WTC11 (cell line): ENCODE measurements around the gene RASAL2.

Experiments
- CREB1 ChIP-seq: sonication (generic); formaldehyde crosslinking; IDR thresholded peaks from 2 replicates; pipeline ENCODE4 v1.8.0; 2023; ENCODE audit warnings: mild to moderate bottlenecking, missing genetic modification reagents
- ELF4 ChIP-seq: sonication (generic); formaldehyde crosslinking; IDR thresholded peaks from 2 replicates; pipeline ENCODE4 v1.8.1; 2022; ENCODE audit warnings: low read depth, mild to moderate bottlenecking, moderate library complexity, missing genetic modification reagents
- ESRRA ChIP-seq: sonication (generic); formaldehyde crosslinking; IDR thresholded peaks from 2 replicates; pipeline ENCODE4 v1.8.1; 2022; ENCODE audit warnings: mild to moderate bottlenecking, missing genetic modification reagents, borderline replicate concordance
- FOXP4 ChIP-seq: sonication (generic); formaldehyde crosslinking; IDR thresholded peaks from 2 replicates; pipeline ENCODE4 v1.8.0; 2022; ENCODE audit warnings: mild to moderate bottlenecking, missing genetic modification reagents
- GTF2I ChIP-seq: fragments of 250-450 bp; sonication (Bioruptor Pico); conservative IDR thresholded peaks from 2 replicates; pipeline ENCODE4 v1.4.0; 2021; ENCODE audit warnings: mild to moderate bottlenecking
- NR1H2 ChIP-seq: sonication (generic); formaldehyde crosslinking; IDR thresholded peaks from 2 replicates; pipeline ENCODE4 v1.9.0; 2021; ENCODE audit warnings: mild to moderate bottlenecking, moderate library complexity, missing genetic modification reagents
- TCF7 ChIP-seq: sonication (generic); formaldehyde crosslinking; IDR thresholded peaks from 2 replicates; pipeline ENCODE4 v1.8.0; 2022; ENCODE audit warnings: mild to moderate bottlenecking, low read depth, missing genetic modification reagents, moderate library complexity
- TEAD4 ChIP-seq: sonication (generic); formaldehyde crosslinking; IDR thresholded peaks from 2 replicates; pipeline ENCODE4 v1.8.0; 2022; ENCODE audit warnings: mild to moderate bottlenecking, missing genetic modification reagents
- ZNF232 ChIP-seq: sonication (generic); formaldehyde crosslinking; IDR thresholded peaks from 2 replicates; pipeline ENCODE4 v1.8.0; 2022; ENCODE audit warnings: mild to moderate bottlenecking, missing genetic modification reagents
- TF ChIP-seq, protein P1 (sequence below): fragments of 200-600 bp; IDR thresholded peaks from 2 replicates; pipeline ENCODE4 v1.8.0; 2022; ENCODE audit warnings: antibody characterized with exemption

DNA sequence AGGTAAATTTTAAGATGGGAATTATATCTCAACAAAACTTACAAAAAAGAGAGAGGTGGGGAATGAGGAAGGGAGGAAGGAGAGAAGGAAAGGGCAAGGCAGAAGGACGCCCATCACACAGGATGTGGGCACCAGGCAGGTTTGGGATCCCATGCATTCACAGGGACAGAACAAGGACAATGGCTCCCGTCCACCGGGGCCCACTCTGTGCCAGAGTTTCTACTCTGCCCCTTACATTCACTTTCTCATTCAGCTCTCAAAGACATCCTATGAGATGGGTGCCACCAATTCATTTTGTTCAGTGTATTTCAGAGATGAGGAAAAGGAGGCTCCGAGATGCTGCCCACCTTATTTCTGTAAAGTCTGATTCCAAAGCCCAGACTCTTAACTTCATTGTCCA is 395.5 kb downstream of the RASAL2 start:
- TF ChIP-seq ELF4 (CRISPR knock-in tag) (no peak), FOXP4 (no peak), ESRRA (CRISPR knock-in tag) (no peak), TCF7 (no peak), NR1H2 (no peak), GTF2I (CRISPR knock-in tag) (no peak), TEAD4 (no peak), CREB1 (no peak), ZNF232 (CRISPR knock-in tag) (no peak)
- TF ChIP-seq, protein P1, sequence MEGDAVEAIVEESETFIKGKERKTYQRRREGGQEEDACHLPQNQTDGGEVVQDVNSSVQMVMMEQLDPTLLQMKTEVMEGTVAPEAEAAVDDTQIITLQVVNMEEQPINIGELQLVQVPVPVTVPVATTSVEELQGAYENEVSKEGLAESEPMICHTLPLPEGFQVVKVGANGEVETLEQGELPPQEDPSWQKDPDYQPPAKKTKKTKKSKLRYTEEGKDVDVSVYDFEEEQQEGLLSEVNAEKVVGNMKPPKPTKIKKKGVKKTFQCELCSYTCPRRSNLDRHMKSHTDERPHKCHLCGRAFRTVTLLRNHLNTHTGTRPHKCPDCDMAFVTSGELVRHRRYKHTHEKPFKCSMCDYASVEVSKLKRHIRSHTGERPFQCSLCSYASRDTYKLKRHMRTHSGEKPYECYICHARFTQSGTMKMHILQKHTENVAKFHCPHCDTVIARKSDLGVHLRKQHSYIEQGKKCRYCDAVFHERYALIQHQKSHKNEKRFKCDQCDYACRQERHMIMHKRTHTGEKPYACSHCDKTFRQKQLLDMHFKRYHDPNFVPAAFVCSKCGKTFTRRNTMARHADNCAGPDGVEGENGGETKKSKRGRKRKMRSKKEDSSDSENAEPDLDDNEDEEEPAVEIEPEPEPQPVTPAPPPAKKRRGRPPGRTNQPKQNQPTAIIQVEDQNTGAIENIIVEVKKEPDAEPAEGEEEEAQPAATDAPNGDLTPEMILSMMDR: no peak
